ENCODE data around the gene KRT81. TPM values are rescaled to one million over a fixed set of nuclear protein-coding genes. Genes with fewer than 3 reads are reported as not detected.
A peak's percentile ranks its signal among the peaks of the same experiment; 100 is the strongest.
"Not testable (repeated sequence)": the region's sequence is repeated elsewhere in the genome, so short reads cannot be mapped to it uniquely, and the experiment has no call there.

KRT81 gene
- total and polyA plus RNA-seq, 4 experiments from 2014 or later: not detected

GRCh38 chr12:52306731-52307130 lies 15.4 kb upstream of the KRT81 start:
- Histone ChIP-seq H3K36me3 (ENCODE audit: insufficient read depth, low read length) (no peaks in the 10 kb centered on the region), H3K27ac (ENCODE audit: low read depth, low read length) (no peak overlapping the region), H3K4me3 (ENCODE audit: low read length in 2 of 2) (no peak overlapping the region), H3K27me3 (ENCODE audit: insufficient read depth, low read length) (peaks cover 4% of the 10 kb centered on the region), H3K9me3 (ENCODE audit: control insufficient read depth in 1 of 2, low read length in 2 of 2) (no peaks in the 10 kb centered on the region), H3K4me1 (ENCODE audit: insufficient read depth, low read length) (no peaks in the 10 kb centered on the region)
- DNase-seq: no peak
- peaks cover 4 to 11% (median 8%) of the 10 kb centered on the region in 4 donors for H3K4me1 Mint-ChIP-seq
- H3K36me3 Mint-ChIP-seq: no peaks in the 10 kb centered on the region
- H3K27ac Mint-ChIP-seq: no peak overlapping the region
- intact Hi-C loops (cut with micrococcal nuclease): no loop called here
- H3K27me3 Mint-ChIP-seq: peaks cover 32 to 46% of the 10 kb centered on the region in 2 donors
- H3K4me3 Mint-ChIP-seq: no peak overlapping the region
- H3K9me3 Mint-ChIP-seq: peaks cover 0 to 2% (median 0%) of the 10 kb centered on the region in 8 donors
- ChIA-PET POLR2A (ENCODE audit: partially characterized antibody) (no interaction called here), CTCF (ENCODE audit: partially characterized antibody) (interaction anchor here (0.5 to 1.6 kb wide), 5 partner anchors 12 to 149 kb away, joined by 3 to 6 read pairs (median 3); no protein-coding TSS in a partner anchor)

DNA sequence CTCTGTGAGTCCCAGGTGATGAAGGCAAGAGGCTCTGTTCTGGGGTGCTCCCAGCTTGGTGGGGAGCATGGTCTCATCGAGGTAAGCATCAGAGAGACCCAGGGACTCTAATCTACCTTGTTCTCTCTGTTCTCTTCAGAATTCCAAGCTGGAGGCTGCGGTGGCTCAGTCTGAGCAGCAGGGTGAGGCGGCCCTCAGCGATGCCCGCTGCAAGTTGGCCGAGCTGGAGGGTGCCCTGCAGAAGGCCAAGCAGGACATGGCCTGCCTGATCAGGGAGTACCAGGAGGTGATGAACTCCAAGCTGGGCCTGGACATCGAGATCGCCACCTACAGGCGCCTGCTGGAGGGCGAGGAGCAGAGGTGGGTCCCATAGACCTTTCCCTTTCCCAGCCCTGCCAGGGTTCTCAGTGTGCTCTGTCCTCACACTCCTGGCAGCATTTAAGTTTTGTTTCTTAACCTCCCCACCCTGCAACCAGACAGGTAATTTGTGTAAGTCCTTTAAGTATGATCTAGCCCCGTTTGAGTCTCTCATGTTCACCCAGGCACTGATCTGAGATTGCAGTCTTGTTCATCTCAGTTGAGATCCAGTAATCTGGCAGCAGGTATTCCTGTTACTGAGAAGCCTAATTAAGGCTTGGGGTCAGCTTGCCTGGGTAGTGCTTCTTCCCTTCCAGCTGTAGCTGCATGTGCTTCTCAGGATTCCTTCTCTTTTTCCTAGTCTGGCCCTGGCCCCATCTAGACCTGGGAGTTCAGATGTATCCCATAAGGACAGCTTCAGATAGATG lies 14.8 kb upstream of the KRT81 start:
- peaks cover 30 to 40% of the 10 kb centered on the region in 2 donors for H3K27me3 Mint-ChIP-seq
- peaks cover 4 to 11% (median 8%) of the 10 kb centered on the region in 4 donors for H3K4me1 Mint-ChIP-seq
- H3K4me3 Mint-ChIP-seq: no peak overlapping the region
- DNase-seq: no peak
- peaks cover 0 to 2% (median 0%) of the 10 kb centered on the region in 8 donors for H3K9me3 Mint-ChIP-seq
- CTCF ChIA-PET (ENCODE audit: partially characterized antibody): interaction anchor here (0.5 to 1.6 kb wide), 4 partner anchors 13 to 149 kb away, joined by 3 to 6 read pairs (median 3); no protein-coding TSS in a partner anchor
- POLR2A ChIA-PET (ENCODE audit: partially characterized antibody): no interaction called here
- H3K4me3 ChIP-seq (ENCODE audit: low read length in 2 of 2): no peak overlapping the region
- H3K9me3 ChIP-seq (ENCODE audit: control insufficient read depth in 1 of 2, low read length in 2 of 2): no peaks in the 10 kb centered on the region
- H3K4me1 ChIP-seq (ENCODE audit: insufficient read depth, low read length): no peaks in the 10 kb centered on the region
- H3K27ac ChIP-seq (ENCODE audit: low read depth, low read length): no peak overlapping the region
- H3K36me3 ChIP-seq (ENCODE audit: insufficient read depth, low read length): no peaks in the 10 kb centered on the region
- no peak overlapping the region for H3K27ac Mint-ChIP-seq
- peaks cover 4% of the 10 kb centered on the region for H3K27me3 ChIP-seq (ENCODE audit: insufficient read depth, low read length)
- intact Hi-C loops (cut with micrococcal nuclease): no loop called here
- no peaks in the 10 kb centered on the region for H3K36me3 Mint-ChIP-seq

- H3K36me3 Mint-ChIP-seq; H3K27me3 ChIP-seq (ENCODE audit: insufficient read depth, low read length); H3K36me3 ChIP-seq (ENCODE audit: insufficient read depth, low read length); H3K4me3 Mint-ChIP-seq; H3K27ac ChIP-seq (ENCODE audit: low read depth, low read length); DNase-seq; H3K9me3 ChIP-seq (ENCODE audit: control insufficient read depth in 1 of 2, low read length in 2 of 2); POLR2A ChIA-PET (ENCODE audit: partially characterized antibody); H3K4me3 ChIP-seq (ENCODE audit: low read length in 2 of 2); H3K27ac Mint-ChIP-seq; intact Hi-C loops (cut with micrococcal nuclease); H3K4me1 ChIP-seq (ENCODE audit: insufficient read depth, low read length); CTCF ChIA-PET (ENCODE audit: partially characterized antibody); H3K9me3 Mint-ChIP-seq: not testable (repeated sequence)
- H3K27me3 Mint-ChIP-seq: peaks cover 28 to 33% of the 10 kb centered on the region in 2 donors
- peaks cover 4 to 11% (median 8%) of the 10 kb centered on the region in 4 donors for H3K4me1 Mint-ChIP-seq
Measured at GRCh38 chr12:52304941-52305411, 13.6 kb upstream of the KRT81 start.

GRCh38 chr12:52302242-52302914 lies 11.0 kb upstream of the KRT81 start:
- CTCF ChIA-PET (ENCODE audit: partially characterized antibody); H3K4me3 Mint-ChIP-seq; H3K4me1 ChIP-seq (ENCODE audit: insufficient read depth, low read length); POLR2A ChIA-PET (ENCODE audit: partially characterized antibody); H3K9me3 ChIP-seq (ENCODE audit: control insufficient read depth in 1 of 2, low read length in 2 of 2); H3K36me3 Mint-ChIP-seq; DNase-seq; H3K4me1 Mint-ChIP-seq; H3K27me3 ChIP-seq (ENCODE audit: insufficient read depth, low read length); H3K4me3 ChIP-seq (ENCODE audit: low read length in 2 of 2); H3K9me3 Mint-ChIP-seq; intact Hi-C loops (cut with micrococcal nuclease); H3K27ac ChIP-seq (ENCODE audit: low read depth, low read length); H3K36me3 ChIP-seq (ENCODE audit: insufficient read depth, low read length); H3K27ac Mint-ChIP-seq: not testable (repeated sequence)
- H3K27me3 Mint-ChIP-seq: peaks cover 16% of the 10 kb centered on the region in 2 donors

- H3K4me1 ChIP-seq (ENCODE audit: insufficient read depth, low read length); H3K27me3 ChIP-seq (ENCODE audit: insufficient read depth, low read length); H3K9me3 ChIP-seq (ENCODE audit: control insufficient read depth in 1 of 2, low read length in 2 of 2); POLR2A ChIA-PET (ENCODE audit: partially characterized antibody); H3K4me3 ChIP-seq (ENCODE audit: low read length in 2 of 2); intact Hi-C loops (cut with micrococcal nuclease); H3K27ac ChIP-seq (ENCODE audit: low read depth, low read length); H3K4me3 Mint-ChIP-seq; CTCF ChIA-PET (ENCODE audit: partially characterized antibody); H3K36me3 Mint-ChIP-seq; H3K27ac Mint-ChIP-seq; H3K9me3 Mint-ChIP-seq; DNase-seq; H3K36me3 ChIP-seq (ENCODE audit: insufficient read depth, low read length); H3K4me1 Mint-ChIP-seq: not testable (repeated sequence)
- peaks cover 11 to 12% of the 10 kb centered on the region in 2 donors for H3K27me3 Mint-ChIP-seq
Measured at GRCh38 chr12:52301721-52302120, 10.4 kb upstream of the KRT81 start.

GRCh38 chr12:52300796-52301691 lies 9.7 kb upstream of the KRT81 start:
- no peaks in the 10 kb centered on the region for H3K27me3 ChIP-seq (ENCODE audit: insufficient read depth, low read length)
- H3K4me3 Mint-ChIP-seq: no peak overlapping the region
- POLR2A ChIA-PET (ENCODE audit: partially characterized antibody): no interaction called here
- CTCF ChIA-PET (ENCODE audit: partially characterized antibody): no interaction called here
- peaks cover 0 to 5% (median 1%) of the 10 kb centered on the region in 4 donors for H3K4me1 Mint-ChIP-seq
- no peak overlapping the region for H3K4me3 ChIP-seq (ENCODE audit: low read length in 2 of 2)
- peak overlapping the region in 1 of 7 donors; percentile 8 for H3K27ac Mint-ChIP-seq
- DNase-seq: no peak
- no peaks in the 10 kb centered on the region for H3K36me3 ChIP-seq (ENCODE audit: insufficient read depth, low read length)
- H3K27ac ChIP-seq (ENCODE audit: low read depth, low read length): no peak overlapping the region
- no peaks in the 10 kb centered on the region for H3K4me1 ChIP-seq (ENCODE audit: insufficient read depth, low read length)
- intact Hi-C loops (cut with micrococcal nuclease): no loop called here
- no peaks in the 10 kb centered on the region for H3K36me3 Mint-ChIP-seq
- no peaks in the 10 kb centered on the region for H3K9me3 Mint-ChIP-seq
- no peaks in the 10 kb centered on the region for H3K9me3 ChIP-seq (ENCODE audit: control insufficient read depth in 1 of 2, low read length in 2 of 2)
- H3K27me3 Mint-ChIP-seq: peaks cover 6 to 12% of the 10 kb centered on the region in 2 donors

All from CD4-positive, alpha-beta memory T cell (primary cell).